Glutamatergic neuron (in vitro differentiated cells): Measurements from ENCODE around the gene HAPLN1. TPM values are rescaled to one million over a fixed set of nuclear protein-coding genes. Genes with fewer than 3 reads are reported as not detected.

Source experiments
- DNase-seq: peaks from one replicate; pipeline ENCODE4 v3.0.0; 2022
- H3K27ac Mint-ChIP-seq: one replicate; pipeline ENCODE4 v1.8.0; 2020; ENCODE audit warnings: mild to moderate bottlenecking, mixed read lengths, inconsistent platforms; ENCODE audit not compliant: unreplicated experiment
- H3K27me3 Mint-ChIP-seq: one replicate; pipeline ENCODE4 v1.8.0; 2020; ENCODE audit warnings: mild to moderate bottlenecking, moderate library complexity, mixed read lengths, inconsistent platforms; ENCODE audit not compliant: unreplicated experiment
- H3K36me3 Mint-ChIP-seq: one replicate; pipeline ENCODE4 v1.8.0; 2020; ENCODE audit warnings: mild to moderate bottlenecking, mixed read lengths, inconsistent platforms; ENCODE audit not compliant: unreplicated experiment
- H3K4me1 Mint-ChIP-seq: one replicate; pipeline ENCODE4 v1.8.0; 2020; ENCODE audit warnings: mild to moderate bottlenecking, low read depth, mixed read lengths, inconsistent platforms; ENCODE audit not compliant: unreplicated experiment
- H3K4me3 Mint-ChIP-seq: one replicate; pipeline ENCODE4 v1.8.0; 2020; ENCODE audit warnings: mild to moderate bottlenecking, mixed read lengths, inconsistent platforms; ENCODE audit not compliant: unreplicated experiment
- H3K9me3 Mint-ChIP-seq: one replicate; pipeline ENCODE4 v1.8.0; 2020; ENCODE audit warnings: mild to moderate bottlenecking, moderate library complexity, mixed read lengths, inconsistent platforms; ENCODE audit not compliant: unreplicated experiment
- total RNA-seq: library from RNA; stranded (reverse); fragmentation: NEBNext Ultra II Directional; extraction: Animal tissue kit (Norgen Biotek cat#: 25700); gene quantifications from one replicate; pipeline ENCODE4 v1.2.1, GENCODE V29; 2021; ENCODE audit not compliant: unreplicated experiment
- TF ChIP-seq, protein P1 (sequence below): fragments of 200-600 bp; sonication (generic); IDR thresholded peaks from one replicate; pipeline ENCODE4 v1.5.0; 2021; ENCODE audit not compliant: partially characterized antibody, unreplicated experiment

HAPLN1 gene
- total RNA-seq, 1 donor from 2014 or later = 2.9 TPM

DNA sequence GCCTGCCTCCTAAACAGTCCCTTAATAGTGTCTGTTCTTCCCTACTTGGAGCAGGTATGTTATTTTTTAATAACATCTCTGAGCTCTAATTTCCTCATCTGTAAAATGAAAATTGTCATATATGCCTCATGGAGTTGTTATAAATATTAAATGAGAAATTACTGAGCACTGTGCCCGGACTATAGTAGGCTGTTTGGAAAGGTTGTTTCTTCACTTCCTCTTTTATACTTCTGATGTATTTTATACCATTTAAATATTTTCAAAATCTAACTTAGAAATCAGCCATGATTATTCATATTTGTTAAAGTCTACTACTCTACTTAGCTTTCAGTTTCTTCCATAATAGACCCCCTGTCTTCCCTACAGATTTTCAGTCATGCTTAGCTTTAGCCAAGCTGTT is 30.5 kb upstream of the HAPLN1 start:
- DNase-seq = no peak
- Mint-ChIP-seq H3K27ac (no peak overlapping the region), H3K36me3 (peaks cover 14% of the 10 kb centered on the region), H3K4me3 (no peak overlapping the region), H3K27me3 (no peaks in the 10 kb centered on the region), H3K4me1 (no peaks in the 10 kb centered on the region), H3K9me3 (peaks cover 5% of the 10 kb centered on the region)
- TF ChIP-seq, protein P1, sequence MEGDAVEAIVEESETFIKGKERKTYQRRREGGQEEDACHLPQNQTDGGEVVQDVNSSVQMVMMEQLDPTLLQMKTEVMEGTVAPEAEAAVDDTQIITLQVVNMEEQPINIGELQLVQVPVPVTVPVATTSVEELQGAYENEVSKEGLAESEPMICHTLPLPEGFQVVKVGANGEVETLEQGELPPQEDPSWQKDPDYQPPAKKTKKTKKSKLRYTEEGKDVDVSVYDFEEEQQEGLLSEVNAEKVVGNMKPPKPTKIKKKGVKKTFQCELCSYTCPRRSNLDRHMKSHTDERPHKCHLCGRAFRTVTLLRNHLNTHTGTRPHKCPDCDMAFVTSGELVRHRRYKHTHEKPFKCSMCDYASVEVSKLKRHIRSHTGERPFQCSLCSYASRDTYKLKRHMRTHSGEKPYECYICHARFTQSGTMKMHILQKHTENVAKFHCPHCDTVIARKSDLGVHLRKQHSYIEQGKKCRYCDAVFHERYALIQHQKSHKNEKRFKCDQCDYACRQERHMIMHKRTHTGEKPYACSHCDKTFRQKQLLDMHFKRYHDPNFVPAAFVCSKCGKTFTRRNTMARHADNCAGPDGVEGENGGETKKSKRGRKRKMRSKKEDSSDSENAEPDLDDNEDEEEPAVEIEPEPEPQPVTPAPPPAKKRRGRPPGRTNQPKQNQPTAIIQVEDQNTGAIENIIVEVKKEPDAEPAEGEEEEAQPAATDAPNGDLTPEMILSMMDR = no peak

DNA sequence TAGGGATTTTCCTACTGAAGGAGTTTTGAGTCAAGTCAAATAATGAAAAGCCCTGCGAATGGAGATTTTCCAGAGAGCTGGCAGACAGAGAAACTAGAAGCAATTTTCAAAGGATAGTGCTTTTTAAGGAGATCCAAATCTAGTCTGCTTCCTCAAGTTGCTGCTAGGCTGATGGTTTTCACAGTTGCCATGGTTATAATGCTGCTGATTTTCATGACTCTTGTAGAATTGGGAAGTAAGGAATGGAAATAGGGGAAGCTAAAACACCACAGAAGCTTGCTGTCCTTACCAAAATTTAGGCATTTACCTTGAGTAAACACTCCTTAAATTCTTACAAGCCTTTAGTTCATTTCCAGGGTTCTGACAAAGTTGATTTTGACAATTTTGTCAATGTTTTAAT is 30.1 kb upstream of the HAPLN1 start:
- DNase-seq = no peak
- Mint-ChIP-seq H3K27ac (no peak overlapping the region), H3K9me3 (peaks cover 5% of the 10 kb centered on the region), H3K4me1 (no peaks in the 10 kb centered on the region), H3K4me3 (no peak overlapping the region), H3K36me3 (peaks cover 14% of the 10 kb centered on the region), H3K27me3 (no peaks in the 10 kb centered on the region)
- TF ChIP-seq, protein P1 = no peak

DNA sequence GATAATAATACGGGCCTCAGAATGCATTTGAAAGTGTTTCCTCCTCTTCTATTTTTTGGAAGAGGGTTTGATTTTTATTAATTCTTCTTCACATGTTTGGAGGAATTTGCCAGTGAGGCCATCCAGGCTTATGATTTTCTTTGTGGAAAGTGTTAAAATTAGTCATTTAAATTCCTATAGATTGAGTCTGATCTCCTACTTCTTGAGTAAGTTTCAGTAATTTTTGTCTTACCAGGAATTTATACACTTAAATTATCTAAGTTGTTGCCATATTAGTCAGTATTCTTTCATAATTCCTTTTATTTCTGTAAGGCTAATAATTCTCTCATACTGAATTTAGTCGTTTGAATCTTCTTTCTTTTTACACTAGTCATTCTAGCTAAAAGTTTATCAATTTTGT is 25.2 kb upstream of the HAPLN1 start:
- Mint-ChIP-seq H3K9me3 (peaks cover 5% of the 10 kb centered on the region), H3K27me3 (no peaks in the 10 kb centered on the region), H3K4me3 (no peak overlapping the region), H3K4me1 (peaks cover 15% of the 10 kb centered on the region), H3K36me3 (peaks cover 14% of the 10 kb centered on the region), H3K27ac (no peak overlapping the region)
- TF ChIP-seq, protein P1 = no peak
- no peak for DNase-seq

DNA sequence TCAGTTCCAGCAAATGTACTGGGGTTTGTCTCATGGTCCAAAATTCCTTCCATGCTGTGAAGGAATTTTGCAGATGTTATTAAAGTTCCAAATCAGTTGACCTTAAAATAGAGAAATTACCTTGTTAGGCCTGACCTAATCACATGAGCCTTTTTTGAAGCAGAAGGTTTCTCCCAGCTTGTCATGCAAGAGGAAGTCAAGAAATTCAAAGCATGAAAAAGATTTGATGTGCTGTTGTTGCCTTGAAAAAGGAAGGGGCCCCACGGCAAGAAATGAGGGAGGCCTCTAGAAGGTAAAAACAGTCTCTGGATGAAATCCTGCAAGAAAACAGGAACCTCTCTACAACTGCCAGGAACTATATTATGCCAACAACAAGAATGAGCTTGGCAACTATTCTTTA is 24.2 kb upstream of the HAPLN1 start:
- no peaks in the 10 kb centered on the region for H3K27me3 Mint-ChIP-seq
- peaks cover 15% of the 10 kb centered on the region for H3K4me1 Mint-ChIP-seq
- DNase-seq = no peak
- TF ChIP-seq, protein P1 = no peak
- no peak overlapping the region for H3K4me3 Mint-ChIP-seq
- H3K27ac Mint-ChIP-seq = no peak overlapping the region
- H3K36me3 Mint-ChIP-seq = peaks cover 6% of the 10 kb centered on the region
- peaks cover 2% of the 10 kb centered on the region for H3K9me3 Mint-ChIP-seq

DNA sequence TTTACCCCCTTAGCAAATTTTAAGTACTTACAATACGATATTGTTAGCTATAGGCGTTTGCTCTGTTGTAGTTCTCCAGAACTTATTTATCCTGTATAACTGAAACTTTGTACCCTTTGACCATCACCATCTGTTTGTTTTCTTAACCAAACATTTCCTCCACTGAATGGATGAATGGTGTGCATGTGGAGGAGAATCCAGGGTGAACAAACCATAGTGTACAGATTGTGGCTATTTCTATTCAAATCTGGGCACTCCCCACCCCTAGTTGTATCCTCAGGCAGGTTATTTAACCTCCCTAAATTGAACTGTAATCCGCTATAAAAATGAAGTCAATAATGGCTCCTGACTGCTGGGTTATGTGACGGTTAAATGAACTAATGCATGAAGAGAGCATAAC is 21.4 kb upstream of the HAPLN1 start:
- Mint-ChIP-seq H3K4me1 (peaks cover 15% of the 10 kb centered on the region), H3K4me3 (no peak overlapping the region), H3K27me3 (no peaks in the 10 kb centered on the region)

More for the DNA sequence above, 21.4 kb upstream of the HAPLN1 start:
- DNase-seq = no peak
- Mint-ChIP-seq H3K9me3 (peaks cover under 1% of the 10 kb centered on the region), H3K27ac (no peak overlapping the region), H3K36me3 (no peaks in the 10 kb centered on the region)
- TF ChIP-seq, protein P1 = no peak
